HG03280 (cell line): ENCODE measurements around the gene CHAC2.
"Not testable (repeated sequence)": the region's sequence is repeated elsewhere in the genome, so short reads cannot be mapped to it uniquely, and the experiment has no call there.

Experiments used
- ATAC-seq: cut with Tn5 transposase; IDR thresholded peaks from one replicate; pipeline ENCODE4 v1.9.1; 2021; ENCODE audit warnings: mild to moderate bottlenecking, moderate library complexity; ENCODE audit not compliant: unreplicated experiment

The CHAC2 gene

DNA sequence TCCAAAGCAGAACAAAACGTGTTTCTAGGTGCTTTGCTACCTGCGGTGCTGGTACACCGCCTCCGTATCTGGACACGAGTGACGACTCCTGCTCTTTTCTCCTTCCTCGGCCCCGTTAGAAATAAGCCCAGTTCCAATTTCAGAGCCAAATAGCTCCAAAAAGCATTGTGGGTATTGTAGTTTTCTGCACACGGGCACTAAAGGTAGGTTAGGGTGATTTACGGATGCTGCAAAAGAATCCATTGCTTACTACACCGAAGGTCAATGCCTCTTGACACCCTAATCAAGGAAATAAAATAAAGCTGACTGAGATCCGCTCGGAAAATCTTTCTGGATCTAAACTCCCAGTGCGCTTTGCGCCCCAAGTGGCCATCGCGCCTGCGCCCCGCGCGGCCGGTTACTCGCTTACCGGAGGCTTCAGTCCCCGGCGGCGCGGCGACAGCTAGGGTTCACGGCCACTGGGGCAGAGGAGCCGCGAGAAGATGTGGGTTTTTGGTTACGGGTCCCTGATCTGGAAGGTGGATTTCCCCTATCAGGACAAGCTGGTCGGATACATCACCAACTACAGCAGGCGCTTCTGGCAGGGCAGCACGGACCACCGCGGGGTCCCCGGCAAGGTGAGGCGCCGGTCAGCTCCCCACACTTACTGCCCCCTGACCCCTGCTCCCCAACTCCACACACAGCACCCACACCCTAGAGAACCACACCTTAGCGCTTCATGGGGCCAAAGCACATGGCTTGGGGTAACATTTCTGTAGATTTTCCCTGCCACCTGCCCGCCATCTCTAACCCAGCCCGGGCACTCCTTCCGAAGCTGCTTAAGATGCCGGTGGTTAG, at the start of gene CHAC2:
TSS of gene CHAC2 (plus strand) at position 400 of the 837 bp plus-strand sequence. CDS start at position 483, 83 bp downstream.
- ATAC-seq, result peak; percentile 94

- ATAC-seq, result not testable (repeated sequence)
Measured at GRCh38 chr2:53720944-53721343, 46.7 kb upstream of the CHAC2 start.

- ATAC-seq, result no peak
Measured at GRCh38 chr2:53724536-53724935, 43.1 kb upstream of the CHAC2 start.

DNA sequence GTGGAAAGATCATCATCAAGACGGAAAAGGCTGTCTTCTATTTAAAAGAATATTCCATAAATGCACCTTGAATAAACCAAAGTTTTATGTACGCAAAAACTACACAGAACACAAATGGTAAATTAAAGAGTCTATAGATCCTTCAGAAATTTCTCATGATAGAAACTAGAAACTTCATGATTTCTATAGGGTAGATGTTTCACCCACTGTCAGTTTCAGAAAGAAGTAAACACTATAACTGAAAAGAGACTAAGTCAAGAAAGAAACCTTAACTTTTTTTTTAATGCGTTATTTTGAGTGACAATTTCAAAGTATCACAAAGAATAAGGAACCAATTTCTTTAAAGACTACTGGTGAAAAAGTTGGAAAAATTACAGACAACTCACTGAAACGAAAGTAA, 41.9 kb upstream of the CHAC2 start:
- no peak for ATAC-seq

DNA sequence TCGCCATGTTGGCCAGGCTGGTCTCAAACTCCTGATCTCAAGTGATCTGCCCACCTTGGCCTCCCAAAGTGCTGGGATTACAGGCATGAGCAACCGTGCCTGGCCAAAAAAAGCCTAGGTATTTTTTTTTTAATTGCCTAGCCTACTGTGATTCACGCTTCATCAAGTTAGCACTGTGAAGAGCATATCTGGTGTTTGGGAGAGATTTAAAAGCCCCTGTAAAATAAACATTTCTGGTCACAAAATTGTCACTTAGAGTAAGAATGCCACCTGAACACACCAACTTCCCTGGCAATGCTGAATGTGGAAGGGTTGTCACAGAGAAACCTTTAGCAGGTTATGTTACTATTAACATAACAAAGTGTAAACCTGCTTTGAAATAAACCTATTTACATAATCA, 39.7 kb upstream of the CHAC2 start:
- no peak for ATAC-seq

DNA sequence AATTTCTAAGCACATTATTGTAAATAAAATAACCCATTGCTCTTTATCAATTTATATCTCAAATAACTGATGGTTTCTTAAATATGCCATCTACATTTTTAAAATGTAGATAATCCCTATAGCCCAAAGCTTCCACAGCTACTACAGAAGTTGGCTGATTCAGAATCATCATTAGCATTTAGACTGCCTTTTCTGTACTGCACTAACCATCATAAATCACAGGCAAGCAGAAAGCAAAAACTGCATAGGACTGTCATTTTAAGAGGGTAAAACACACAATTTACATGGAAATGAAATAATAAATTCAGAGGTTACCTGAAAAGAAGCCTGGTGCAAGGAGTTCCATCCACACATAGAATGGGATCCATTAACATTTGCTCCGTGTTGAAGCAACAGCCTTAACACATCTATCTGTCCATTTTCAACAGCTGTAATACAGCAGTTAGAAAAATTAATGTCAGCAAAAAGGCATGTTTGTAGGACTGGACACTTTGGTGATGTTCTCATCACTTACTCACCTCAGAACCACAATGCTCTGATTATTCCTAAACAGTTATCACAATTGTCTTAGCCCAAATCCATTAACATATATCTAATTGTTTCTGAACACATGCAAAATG, 38.4 kb upstream of the CHAC2 start:
- no peak for ATAC-seq

DNA sequence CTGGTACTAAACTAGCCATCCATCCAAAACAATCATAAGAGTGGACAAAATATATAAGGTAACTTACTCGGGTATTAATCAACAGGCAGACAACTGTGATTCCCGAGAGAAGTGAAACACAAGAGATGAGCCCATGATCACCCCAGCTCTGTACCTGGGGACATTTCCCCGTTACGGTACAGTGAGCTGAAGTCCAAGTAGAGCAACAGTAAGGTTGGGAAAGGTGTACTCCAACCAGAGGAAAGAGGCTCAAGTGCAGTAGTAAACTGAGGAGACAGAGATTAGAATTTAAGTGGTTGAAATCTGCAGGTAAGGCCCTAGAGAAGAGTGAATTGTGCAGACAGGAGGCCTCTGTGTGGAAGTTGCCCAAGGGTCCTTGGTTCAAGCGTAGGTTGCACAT, 30.5 kb upstream of the CHAC2 start:
- no peak for ATAC-seq

DNA sequence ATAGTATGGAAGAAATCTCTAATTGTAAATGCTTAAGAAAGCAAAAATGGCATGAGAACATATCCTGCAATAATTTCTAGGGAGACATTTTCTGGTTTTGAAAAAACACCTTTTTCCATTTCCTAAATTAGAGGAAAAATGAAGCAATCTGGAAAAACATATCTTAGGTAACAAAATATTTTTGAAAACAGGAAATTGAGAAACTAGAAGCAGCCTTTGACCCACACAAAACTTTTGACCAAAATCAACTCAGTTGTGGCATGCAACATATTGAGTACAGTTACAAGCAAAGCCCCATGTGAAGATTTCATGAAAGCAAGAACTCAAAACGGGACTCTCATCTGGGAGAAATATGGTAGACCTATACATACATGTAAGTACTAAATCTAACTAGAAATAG, 28.6 kb upstream of the CHAC2 start:
- no peak for ATAC-seq

DNA sequence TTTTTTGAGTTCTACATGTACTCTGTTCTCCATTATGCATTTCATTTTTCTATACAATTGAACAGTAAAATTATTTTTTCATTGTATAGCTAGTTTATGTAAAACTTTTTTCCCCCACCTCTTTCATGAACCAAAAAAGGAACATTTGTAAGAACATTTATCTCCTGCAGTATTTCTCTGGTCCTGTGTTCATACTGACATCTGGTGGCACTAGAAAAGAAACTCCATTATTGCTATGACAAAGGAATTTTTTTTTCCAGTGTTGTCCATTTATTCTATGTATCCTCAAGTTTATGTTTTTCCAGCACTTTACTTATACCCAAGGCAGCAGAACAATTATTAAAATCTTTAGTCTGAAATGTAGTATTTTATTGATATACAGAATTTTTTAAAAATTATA, 27.4 kb upstream of the CHAC2 start:
- no peak for ATAC-seq

DNA sequence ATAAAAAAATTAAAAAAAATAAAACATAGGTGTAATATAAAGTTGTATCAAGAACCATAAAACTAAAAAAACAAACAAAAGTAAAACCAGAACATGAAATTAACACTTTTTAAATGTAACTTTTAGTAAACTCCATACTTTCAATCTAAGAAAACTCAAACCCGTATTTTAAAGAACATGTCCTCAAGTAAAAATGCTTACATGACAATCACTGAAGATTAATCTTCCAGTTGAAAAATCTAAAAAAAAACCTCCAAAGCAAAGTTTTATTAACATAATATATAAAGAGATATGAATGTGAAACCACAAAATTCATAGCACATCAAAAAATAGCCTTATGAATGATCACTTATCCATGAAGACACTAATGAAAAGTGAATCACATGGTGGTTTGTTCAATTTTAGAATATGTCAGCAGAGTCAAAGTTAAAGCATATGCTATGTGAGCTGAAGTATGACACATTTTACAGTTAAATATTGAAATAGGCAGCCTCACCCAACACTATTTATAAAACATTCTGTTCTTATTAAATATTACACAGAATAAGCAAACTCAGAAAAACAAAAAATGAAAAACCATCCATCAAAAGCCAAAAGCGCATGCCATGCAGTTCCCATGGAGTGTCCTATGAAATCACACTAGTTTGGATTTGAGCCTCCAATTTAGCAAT, 23.1 kb upstream of the CHAC2 start:
- ATAC-seq, result no peak

GRCh38 chr2:53750041-53750768, 17.4 kb upstream of the CHAC2 start:
- no peak for ATAC-seq

DNA sequence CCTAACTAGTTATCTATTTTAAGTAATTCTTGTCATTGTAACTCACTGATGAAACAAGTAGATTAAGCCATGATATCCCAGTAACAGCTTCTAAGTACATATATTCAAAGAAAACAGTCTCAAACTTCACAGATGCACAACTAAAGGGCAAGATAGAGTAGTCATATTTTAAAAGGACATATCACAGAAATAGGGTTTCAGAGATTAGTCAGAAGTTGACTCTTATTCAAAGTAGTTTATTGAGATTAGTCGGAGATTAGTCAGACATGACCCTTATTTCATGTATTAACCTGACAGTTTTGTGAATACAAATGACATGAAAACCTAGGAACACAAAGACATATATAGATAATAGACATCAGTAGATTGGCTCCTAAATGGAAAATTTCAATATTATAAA, 15.9 kb upstream of the CHAC2 start:
- ATAC-seq, result peak; percentile 89

DNA sequence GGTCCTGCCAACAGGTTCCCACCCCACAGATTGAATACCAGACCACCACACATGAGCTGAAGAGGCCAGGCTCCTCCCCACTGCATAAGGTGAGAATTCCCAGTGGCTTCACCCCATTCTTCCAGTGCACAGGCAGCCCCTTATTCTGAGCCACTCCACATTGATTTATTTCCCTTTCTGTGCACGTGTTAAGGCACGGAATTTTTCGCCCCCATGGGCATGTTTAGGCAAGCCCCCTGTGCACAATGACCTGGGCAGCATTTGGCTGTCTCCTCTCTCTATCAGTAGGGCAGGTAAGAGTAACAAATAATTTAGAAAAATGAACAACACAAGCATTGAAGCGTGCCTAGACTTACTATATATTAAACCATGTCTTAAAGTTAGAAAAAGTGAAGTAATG, 15.2 kb upstream of the CHAC2 start:
- ATAC-seq, result no peak

- ATAC-seq, result no peak
Measured at GRCh38 chr2:53753041-53753440, 14.6 kb upstream of the CHAC2 start.

DNA sequence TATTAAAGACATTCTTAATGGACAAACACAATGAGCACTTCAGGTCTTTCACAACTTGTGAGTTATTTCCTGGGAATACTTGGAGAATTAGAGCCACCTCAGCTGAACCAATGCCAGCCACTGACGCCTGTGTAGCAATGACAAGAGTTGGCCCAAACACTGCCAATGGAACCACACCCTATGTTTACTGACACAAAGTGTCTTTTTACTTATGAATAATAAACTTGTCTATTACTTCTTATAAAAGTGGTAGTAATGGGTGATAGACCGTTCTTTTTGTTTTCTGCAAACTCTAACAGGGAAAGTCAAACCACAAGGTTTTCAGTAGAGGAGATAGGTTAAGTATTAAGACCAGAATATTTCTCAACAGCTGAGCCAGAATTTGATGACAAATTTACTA, 12.5 kb upstream of the CHAC2 start:
- no peak for ATAC-seq

- no peak for ATAC-seq
Measured at GRCh38 chr2:53756644-53757043, 11.0 kb upstream of the CHAC2 start.

GRCh38 chr2:53757206-53757605, 10.4 kb upstream of the CHAC2 start:
- not testable (repeated sequence) for ATAC-seq

GRCh38 chr2:53765767-53766166, 1.8 kb upstream of the CHAC2 start:
- ATAC-seq, result no peak

GRCh38 chr2:53768242-53768542, 588 bp downstream of the CHAC2 start:
- peak; percentile 45 for ATAC-seq

GRCh38 chr2:53769318-53769945, 1.8 kb downstream of the CHAC2 start:
- no peak for ATAC-seq

DNA sequence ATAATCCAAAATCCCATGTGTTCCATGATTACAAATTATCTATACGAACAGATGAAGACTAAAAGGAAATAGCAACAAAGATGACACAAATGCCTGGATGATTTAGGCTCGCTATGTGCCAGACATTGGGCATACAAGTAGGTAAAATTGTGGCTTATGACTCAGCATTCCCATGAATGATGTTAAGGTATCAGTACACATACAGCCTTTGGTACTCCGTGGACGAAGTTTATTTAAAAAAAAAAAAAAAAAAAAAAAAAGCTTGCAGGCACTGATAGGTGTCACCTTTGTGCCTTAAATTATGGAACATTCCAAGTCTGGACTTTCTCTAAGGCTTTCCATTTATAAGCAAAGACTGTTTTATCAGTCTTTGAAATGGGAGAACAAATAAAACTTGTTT, 2.7 kb downstream of the CHAC2 start:
- no peak for ATAC-seq
